Astrocyte of the spinal cord (primary cell): ENCODE measurements around the gene RFX6.

Experiments used
- DNase-seq: peaks from one replicate; pipeline ENCODE4 v3.0.0; 2011; ENCODE audit warnings: low read depth, low spot score
- H3K4me3 ChIP-seq: 2 replicates; pipeline ENCODE4 v1.5.1; 2011; ENCODE audit warnings: low read depth, mild to moderate bottlenecking, low read length, moderate library complexity
- in situ Hi-C: cut with HindIII; loops from 2 replicates; pipeline ENCODE4 v1.10.0; 2017; ENCODE audit warnings: low sequenced_read_pairs
- TF ChIP-seq, protein P1 (sequence below): IDR thresholded peaks from 2 replicates; pipeline ENCODE4 v1.5.1; 2012; ENCODE audit warnings: low read depth, mild to moderate bottlenecking, low read length, inconsistent platforms

RFX6 gene

DNA sequence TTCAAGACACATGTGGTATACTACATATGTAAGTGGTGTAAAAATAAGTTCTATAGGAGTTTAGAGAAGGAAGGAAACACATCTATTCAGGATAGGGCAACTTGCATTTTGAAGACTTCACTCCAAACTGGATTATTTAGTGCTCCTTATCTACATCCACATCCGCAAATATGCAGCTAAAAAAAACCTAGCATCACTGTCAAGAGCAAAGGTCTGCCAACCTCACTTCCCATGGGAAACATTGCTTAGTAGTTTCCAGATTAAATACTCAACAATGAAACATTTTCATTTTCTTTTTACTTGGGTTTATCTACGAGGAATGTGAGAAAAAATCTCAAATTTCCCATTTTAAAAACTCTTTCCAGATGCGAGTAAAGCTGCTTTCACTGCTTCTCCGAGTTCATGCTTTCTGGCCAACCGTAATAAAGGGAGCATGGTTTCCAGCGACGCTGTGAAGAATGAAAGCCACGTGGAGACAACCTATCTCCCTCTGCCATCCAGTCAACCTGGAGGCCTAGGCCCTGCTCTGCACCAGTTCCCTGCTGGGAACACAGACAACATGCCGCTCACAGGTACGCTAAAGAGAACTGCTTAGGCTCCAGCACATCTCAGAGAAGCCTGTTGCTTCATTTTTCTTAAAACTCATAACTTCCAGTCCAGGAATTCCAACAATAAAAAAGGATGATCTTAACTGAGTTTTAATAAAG is 48.2 kb downstream of the RFX6 start:
- in situ Hi-C loops, result no loop called here
- TF ChIP-seq, protein P1, sequence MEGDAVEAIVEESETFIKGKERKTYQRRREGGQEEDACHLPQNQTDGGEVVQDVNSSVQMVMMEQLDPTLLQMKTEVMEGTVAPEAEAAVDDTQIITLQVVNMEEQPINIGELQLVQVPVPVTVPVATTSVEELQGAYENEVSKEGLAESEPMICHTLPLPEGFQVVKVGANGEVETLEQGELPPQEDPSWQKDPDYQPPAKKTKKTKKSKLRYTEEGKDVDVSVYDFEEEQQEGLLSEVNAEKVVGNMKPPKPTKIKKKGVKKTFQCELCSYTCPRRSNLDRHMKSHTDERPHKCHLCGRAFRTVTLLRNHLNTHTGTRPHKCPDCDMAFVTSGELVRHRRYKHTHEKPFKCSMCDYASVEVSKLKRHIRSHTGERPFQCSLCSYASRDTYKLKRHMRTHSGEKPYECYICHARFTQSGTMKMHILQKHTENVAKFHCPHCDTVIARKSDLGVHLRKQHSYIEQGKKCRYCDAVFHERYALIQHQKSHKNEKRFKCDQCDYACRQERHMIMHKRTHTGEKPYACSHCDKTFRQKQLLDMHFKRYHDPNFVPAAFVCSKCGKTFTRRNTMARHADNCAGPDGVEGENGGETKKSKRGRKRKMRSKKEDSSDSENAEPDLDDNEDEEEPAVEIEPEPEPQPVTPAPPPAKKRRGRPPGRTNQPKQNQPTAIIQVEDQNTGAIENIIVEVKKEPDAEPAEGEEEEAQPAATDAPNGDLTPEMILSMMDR, result no peak
- H3K4me3 ChIP-seq, result no peak overlapping the region
- DNase-seq, result no peak

- no peak for DNase-seq
- TF ChIP-seq, protein P1, result no peak
- H3K4me3 ChIP-seq, result no peak overlapping the region
- in situ Hi-C loops, result no loop called here
Measured at GRCh38 chr6:116928677-116929076, 51.6 kb downstream of the RFX6 start.

GRCh38 chr6:116929825-116930224 is 52.8 kb downstream of the RFX6 start:
- no peak for DNase-seq
- TF ChIP-seq, protein P1, result no peak
- H3K4me3 ChIP-seq, result no peak overlapping the region
- in situ Hi-C loops, result no loop called here

GRCh38 chr6:116931456-116931855 is 54.4 kb downstream of the RFX6 start:
- no peak for DNase-seq
- no peak overlapping the region for H3K4me3 ChIP-seq
- TF ChIP-seq, protein P1, result no peak
- in situ Hi-C loops, result no loop called here

GRCh38 chr6:116932496-116932895 is 55.5 kb downstream of the RFX6 start:
- no peak for DNase-seq
- H3K4me3 ChIP-seq, result no peak overlapping the region
- in situ Hi-C loops, result no loop called here
- TF ChIP-seq, protein P1, result no peak

DNA sequence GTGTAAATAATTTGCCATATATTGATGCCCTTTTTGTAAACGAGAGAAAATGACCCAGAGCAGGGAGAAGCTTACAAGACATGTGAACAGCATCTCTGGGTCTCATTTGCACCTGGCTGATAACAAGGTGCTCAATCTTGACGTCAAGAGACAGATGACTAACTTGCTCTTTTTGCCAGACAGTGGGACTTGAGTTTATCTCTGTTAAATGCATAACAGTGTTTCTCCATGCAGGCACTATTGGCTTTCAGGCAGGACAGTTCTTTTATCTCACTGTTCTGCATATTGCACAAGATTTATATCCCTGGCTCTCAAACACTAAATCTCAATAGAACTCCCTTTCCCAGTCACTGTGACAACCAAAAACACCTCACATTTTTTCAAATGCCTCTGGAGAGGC is 56.4 kb downstream of the RFX6 start:
- TF ChIP-seq, protein P1, result no peak
- no peak overlapping the region for H3K4me3 ChIP-seq
- DNase-seq, result no peak
- in situ Hi-C loops, result no loop called here
